Measurements from ENCODE around the gene ZDHHC19. TPM values are rescaled to one million over a fixed set of nuclear protein-coding genes. Genes with fewer than 3 reads are reported as not detected.

Gene ZDHHC19, protein sequence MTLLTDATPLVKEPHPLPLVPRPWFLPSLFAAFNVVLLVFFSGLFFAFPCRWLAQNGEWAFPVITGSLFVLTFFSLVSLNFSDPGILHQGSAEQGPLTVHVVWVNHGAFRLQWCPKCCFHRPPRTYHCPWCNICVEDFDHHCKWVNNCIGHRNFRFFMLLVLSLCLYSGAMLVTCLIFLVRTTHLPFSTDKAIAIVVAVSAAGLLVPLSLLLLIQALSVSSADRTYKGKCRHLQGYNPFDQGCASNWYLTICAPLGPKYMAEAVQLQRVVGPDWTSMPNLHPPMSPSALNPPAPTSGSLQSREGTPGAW
- 0.03 TPM for polyA plus RNA-seq (2013)

DNA sequence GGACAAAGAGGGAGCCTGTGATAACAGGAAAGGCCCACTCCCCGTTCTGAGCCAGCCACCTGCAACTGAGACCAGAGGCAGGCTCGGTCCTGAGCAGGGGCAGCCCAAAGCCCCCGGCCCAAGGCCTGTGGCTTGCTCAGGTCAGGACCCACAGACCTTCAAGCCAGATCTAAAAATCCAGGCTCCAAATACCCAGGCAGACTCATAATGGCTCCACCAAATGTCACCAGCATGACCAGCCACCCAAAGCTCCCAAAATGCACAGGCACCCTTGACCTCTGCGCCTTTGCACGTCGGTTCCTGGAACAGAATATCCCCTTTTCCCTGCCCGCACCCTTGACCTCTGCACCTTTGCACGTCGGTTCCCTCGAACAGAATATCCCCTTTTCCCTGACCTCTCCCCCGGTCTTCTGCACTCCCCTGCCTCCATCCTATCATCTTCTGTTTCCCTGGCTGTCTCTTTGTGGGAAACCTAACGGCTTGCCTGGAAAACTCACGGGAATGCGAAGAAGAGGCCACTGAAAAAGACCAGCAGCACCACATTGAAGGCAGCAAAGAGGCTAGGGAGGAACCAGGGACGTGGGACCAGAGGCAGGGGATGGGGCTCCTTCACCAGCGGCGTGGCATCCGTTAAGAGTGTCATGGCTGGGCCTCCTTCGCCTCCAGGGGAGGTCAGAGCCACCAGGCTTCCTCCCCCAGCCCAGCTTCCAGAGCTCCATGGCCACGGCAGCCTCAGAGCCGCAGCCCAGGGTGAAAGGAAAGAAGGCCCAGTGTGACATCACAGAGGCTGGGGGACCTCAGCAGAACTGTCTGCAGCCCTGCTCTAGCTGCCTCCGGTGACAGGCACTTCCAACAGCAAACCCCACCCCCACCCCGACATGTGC, at the start of gene ZDHHC19:
Gene ZDHHC19 (minus strand): TSS at position 728 of the 884 bp plus-strand sequence. CDS start 85 bp downstream, at position 643.
- peaks cover 0 to 12% (median 8%) of the 10 kb centered on the region in 4 experiments for H3K4me1 ChIP-seq (ENCODE audit: control extremely low read depth in 1 of 4, control insufficient read depth in 4 of 4, insufficient read depth in 4 of 4, low read length in 3 of 4)
- peaks cover 0 to 5% (median 0%) of the 10 kb centered on the region in 5 experiments for H3K27me3 ChIP-seq (replicated peaks in 2 of 5; ENCODE audit: control insufficient read depth in 4 of 5, insufficient read depth in 5 of 5, low read length in 4 of 5)
- no peak for DNase-seq
- ChIA-PET POLR2A (no interaction called here), CTCF (interaction anchor here (1.1 kb wide), 1 partner anchor 15 kb away, joined by 3 read pairs; no protein-coding TSS in a partner anchor)
- H3K36me3 ChIP-seq (ENCODE audit: control insufficient read depth in 4 of 4, insufficient read depth in 4 of 4, low read length in 3 of 4), result no peaks in the 10 kb centered on the region
- H3K9me3 ChIP-seq (ENCODE audit: control extremely low read depth in 1 of 5, control insufficient read depth in 4 of 5, insufficient read depth in 2 of 5, low read depth in 1 of 5, low read length in 4 of 5), result no peaks in the 10 kb centered on the region
- WGBS (ENCODE audit: insufficient coverage), result 82% methylated on average over 22 of the region's 23 CpGs
- H3K27ac ChIP-seq (ENCODE audit: insufficient read depth in 1 of 2, low read depth in 1 of 2, low read length in 2 of 2, poor library complexity in 1 of 2, severe bottlenecking in 2 of 2), result no peak within 1 kb of the TSS
- no peak within 1 kb of the TSS for H3K4me3 ChIP-seq (ENCODE audit: control insufficient read depth in 1 of 7, extremely low read depth in 1 of 7, insufficient read depth in 4 of 7, low read depth in 2 of 7, low read length in 6 of 7)

DNA sequence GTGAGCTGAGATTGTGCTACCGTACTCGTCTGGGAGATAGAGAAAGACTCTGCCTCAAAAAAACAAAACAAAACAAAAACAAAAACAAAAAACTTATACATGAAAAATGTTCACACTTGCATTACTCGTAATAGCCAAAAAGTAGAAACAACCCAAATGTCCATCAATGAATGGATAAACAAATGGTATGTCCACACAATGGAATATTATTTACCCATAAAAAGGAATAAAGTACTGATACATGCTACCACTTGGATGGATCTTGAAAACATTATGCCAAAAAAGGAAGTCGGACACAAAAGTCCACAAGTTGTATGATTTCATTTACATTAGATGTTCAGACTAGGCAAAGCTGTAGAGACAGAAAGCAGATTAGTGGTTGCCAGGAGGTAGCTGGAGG, 49.6 kb upstream of the ZDHHC19 start:
- Histone ChIP-seq H3K4me3 (ENCODE audit: control insufficient read depth in 1 of 7, extremely low read depth in 1 of 7, insufficient read depth in 4 of 7, low read depth in 2 of 7, low read length in 6 of 7) (no peak overlapping the region), H3K27ac (ENCODE audit: insufficient read depth in 1 of 2, low read depth in 1 of 2, low read length in 2 of 2, poor library complexity in 1 of 2, severe bottlenecking in 2 of 2) (no peak overlapping the region), H3K36me3 (ENCODE audit: control insufficient read depth in 4 of 4, insufficient read depth in 4 of 4, low read length in 3 of 4) (peaks cover 2 to 21% (median 10%) of the 10 kb centered on the region in 4 experiments), H3K9me3 (ENCODE audit: control extremely low read depth in 1 of 5, control insufficient read depth in 4 of 5, insufficient read depth in 2 of 5, low read depth in 1 of 5, low read length in 4 of 5) (no peaks in the 10 kb centered on the region), H3K27me3 (replicated peaks in 2 of 5; ENCODE audit: control insufficient read depth in 4 of 5, insufficient read depth in 5 of 5, low read length in 4 of 5) (no peaks in the 10 kb centered on the region), H3K4me1 (ENCODE audit: control extremely low read depth in 1 of 4, control insufficient read depth in 4 of 4, insufficient read depth in 4 of 4, low read length in 3 of 4) (no peaks in the 10 kb centered on the region)
- ChIA-PET POLR2A (no interaction called here), CTCF (interaction anchor here (1.0 kb wide), 1 partner anchor 8 kb away, joined by 3 read pairs; no protein-coding TSS in a partner anchor)
- DNase-seq, result no peak
- 100% methylated on average over 1 of the region's 4 CpGs for WGBS (ENCODE audit: insufficient coverage)

DNA sequence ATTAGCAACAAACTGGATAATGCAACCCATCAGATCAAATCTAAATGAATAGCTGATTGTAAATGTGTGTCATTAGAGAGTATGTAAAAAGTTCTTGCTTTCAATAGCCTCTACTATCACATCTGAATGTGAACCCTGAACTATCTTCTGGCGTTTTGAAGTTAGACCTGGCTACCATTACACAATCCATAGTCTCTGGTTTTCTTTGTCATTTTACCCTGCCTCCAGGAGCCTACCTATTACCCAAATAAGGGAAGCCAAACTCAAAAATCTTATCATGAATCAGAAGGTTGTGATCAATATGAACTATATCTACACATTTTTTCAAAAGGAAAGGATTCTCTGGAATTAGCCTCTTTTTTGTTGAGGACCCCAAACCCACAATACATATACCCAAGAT, 44.6 kb upstream of the ZDHHC19 start:
- POLR2A ChIA-PET, result no interaction called here
- Histone ChIP-seq H3K4me3 (ENCODE audit: control insufficient read depth in 1 of 7, extremely low read depth in 1 of 7, insufficient read depth in 4 of 7, low read depth in 2 of 7, low read length in 6 of 7) (no peak overlapping the region), H3K36me3 (ENCODE audit: control insufficient read depth in 4 of 4, insufficient read depth in 4 of 4, low read length in 3 of 4) (peaks cover 0 to 21% (median 7%) of the 10 kb centered on the region in 4 experiments), H3K27ac (ENCODE audit: insufficient read depth in 1 of 2, low read depth in 1 of 2, low read length in 2 of 2, poor library complexity in 1 of 2, severe bottlenecking in 2 of 2) (no peak overlapping the region), H3K9me3 (ENCODE audit: control extremely low read depth in 1 of 5, control insufficient read depth in 4 of 5, insufficient read depth in 2 of 5, low read depth in 1 of 5, low read length in 4 of 5) (no peaks in the 10 kb centered on the region), H3K4me1 (ENCODE audit: control extremely low read depth in 1 of 4, control insufficient read depth in 4 of 4, insufficient read depth in 4 of 4, low read length in 3 of 4) (no peaks in the 10 kb centered on the region), H3K27me3 (replicated peaks in 2 of 5; ENCODE audit: control insufficient read depth in 4 of 5, insufficient read depth in 5 of 5, low read length in 4 of 5) (no peaks in the 10 kb centered on the region)
- CTCF ChIA-PET, result interaction anchor here (1.1 to 1.6 kb wide), 3 partner anchors 27 to 266 kb away, joined by 3 to 5 read pairs (median 3); no protein-coding TSS in a partner anchor
- 83% methylated on average over 1 of the region's 1 CpG for WGBS (ENCODE audit: insufficient coverage)
- DNase-seq, result no peak

DNA sequence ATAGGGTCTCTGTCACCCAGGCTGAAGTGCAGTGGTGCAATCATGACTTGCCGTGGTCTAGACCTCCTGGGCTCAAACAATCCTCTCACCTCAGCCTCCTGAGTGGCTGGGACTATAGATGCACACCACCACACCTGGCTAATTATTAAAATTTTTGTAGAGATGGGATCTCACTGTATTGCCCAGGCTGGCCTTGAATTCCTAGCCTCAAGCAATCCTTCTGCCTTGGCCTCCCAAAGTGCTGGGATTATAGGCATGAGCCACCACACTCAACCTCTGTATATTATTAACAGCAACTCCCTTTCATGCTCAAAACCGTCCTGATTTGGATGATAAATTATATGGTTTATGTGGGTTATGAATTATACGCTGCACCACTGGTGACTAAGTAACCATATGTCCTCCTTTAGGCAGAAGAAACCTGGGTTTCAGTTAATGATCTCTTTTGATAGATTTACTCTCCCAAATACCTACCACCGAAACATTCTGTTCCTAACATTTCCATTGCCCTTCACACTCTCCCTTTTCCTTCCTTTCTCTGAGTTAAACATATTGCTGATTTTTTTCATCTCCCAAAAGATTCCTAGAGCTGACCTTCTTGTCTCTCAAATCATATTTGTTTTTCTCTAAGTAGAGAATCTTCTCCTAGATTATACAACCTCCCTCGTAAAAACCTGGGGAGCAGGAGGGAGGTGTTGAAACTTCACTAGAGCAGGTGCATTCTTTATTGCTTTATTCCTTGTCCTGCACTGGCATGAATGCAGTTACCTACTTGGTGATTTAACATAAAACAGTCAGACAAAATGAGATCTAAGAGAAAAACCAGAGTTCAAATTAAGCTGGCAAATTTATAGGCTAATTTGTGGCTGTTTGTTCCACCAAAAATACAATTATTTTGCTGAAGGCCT, 43.4 kb upstream of the ZDHHC19 start:
- ChIA-PET POLR2A (no interaction called here), CTCF (interaction anchor here (1.0 to 1.6 kb wide), 9 partner anchors 8 to 432 kb away, joined by 3 to 5 read pairs (median 3); no protein-coding TSS in a partner anchor)
- Histone ChIP-seq H3K9me3 (ENCODE audit: control extremely low read depth in 1 of 5, control insufficient read depth in 4 of 5, insufficient read depth in 2 of 5, low read depth in 1 of 5, low read length in 4 of 5) (no peaks in the 10 kb centered on the region), H3K4me1 (ENCODE audit: control extremely low read depth in 1 of 4, control insufficient read depth in 4 of 4, insufficient read depth in 4 of 4, low read length in 3 of 4) (no peaks in the 10 kb centered on the region), H3K27ac (ENCODE audit: insufficient read depth in 1 of 2, low read depth in 1 of 2, low read length in 2 of 2, poor library complexity in 1 of 2, severe bottlenecking in 2 of 2) (no peak overlapping the region), H3K36me3 (ENCODE audit: control insufficient read depth in 4 of 4, insufficient read depth in 4 of 4, low read length in 3 of 4) (peaks cover 0 to 25% (median 7%) of the 10 kb centered on the region in 4 experiments), H3K27me3 (replicated peaks in 2 of 5; ENCODE audit: control insufficient read depth in 4 of 5, insufficient read depth in 5 of 5, low read length in 4 of 5) (no peaks in the 10 kb centered on the region), H3K4me3 (ENCODE audit: control insufficient read depth in 1 of 7, extremely low read depth in 1 of 7, insufficient read depth in 4 of 7, low read depth in 2 of 7, low read length in 6 of 7) (no peak overlapping the region)
- DNase-seq, result no peak
- WGBS (ENCODE audit: insufficient coverage), result 100% methylated on average over 1 of the region's 5 CpGs

DNA sequence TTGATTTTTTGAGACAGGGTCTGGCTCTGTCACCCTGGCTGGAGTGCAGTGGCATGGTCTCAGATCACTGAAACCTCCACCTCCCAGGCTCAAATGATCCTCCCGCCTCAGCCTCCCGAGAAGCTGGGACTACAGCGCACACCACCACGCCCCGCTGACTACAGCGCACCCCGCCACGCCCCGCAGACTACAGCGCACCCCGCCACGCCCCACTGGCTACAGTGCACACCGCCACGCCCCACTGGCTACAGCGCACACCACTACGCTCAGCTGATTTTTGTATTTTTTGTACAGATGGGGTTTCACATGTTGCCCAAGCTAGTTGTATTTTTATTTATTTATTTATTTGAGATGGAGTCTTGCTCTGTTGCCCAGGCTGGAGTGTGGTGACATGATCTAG, 40.7 kb upstream of the ZDHHC19 start:
- Histone ChIP-seq H3K4me3 (ENCODE audit: control insufficient read depth in 1 of 7, extremely low read depth in 1 of 7, insufficient read depth in 4 of 7, low read depth in 2 of 7, low read length in 6 of 7) (no peak overlapping the region), H3K4me1 (ENCODE audit: control extremely low read depth in 1 of 4, control insufficient read depth in 4 of 4, insufficient read depth in 4 of 4, low read length in 3 of 4) (no peaks in the 10 kb centered on the region), H3K27me3 (replicated peaks in 2 of 5; ENCODE audit: control insufficient read depth in 4 of 5, insufficient read depth in 5 of 5, low read length in 4 of 5) (no peaks in the 10 kb centered on the region), H3K27ac (ENCODE audit: insufficient read depth in 1 of 2, low read depth in 1 of 2, low read length in 2 of 2, poor library complexity in 1 of 2, severe bottlenecking in 2 of 2) (no peak overlapping the region), H3K9me3 (ENCODE audit: control extremely low read depth in 1 of 5, control insufficient read depth in 4 of 5, insufficient read depth in 2 of 5, low read depth in 1 of 5, low read length in 4 of 5) (no peaks in the 10 kb centered on the region), H3K36me3 (ENCODE audit: control insufficient read depth in 4 of 4, insufficient read depth in 4 of 4, low read length in 3 of 4) (peaks cover 5 to 34% (median 15%) of the 10 kb centered on the region in 4 experiments)
- POLR2A ChIA-PET, result no interaction called here
- CTCF ChIA-PET, result interaction anchor here (0.9 to 1.6 kb wide), 3 partner anchors 10 to 19 kb away, joined by 3 to 4 read pairs (median 3); no protein-coding TSS in a partner anchor
- DNase-seq, result no peak
- WGBS (ENCODE audit: insufficient coverage), result 85% methylated on average over 8 of the region's 16 CpGs

DNA sequence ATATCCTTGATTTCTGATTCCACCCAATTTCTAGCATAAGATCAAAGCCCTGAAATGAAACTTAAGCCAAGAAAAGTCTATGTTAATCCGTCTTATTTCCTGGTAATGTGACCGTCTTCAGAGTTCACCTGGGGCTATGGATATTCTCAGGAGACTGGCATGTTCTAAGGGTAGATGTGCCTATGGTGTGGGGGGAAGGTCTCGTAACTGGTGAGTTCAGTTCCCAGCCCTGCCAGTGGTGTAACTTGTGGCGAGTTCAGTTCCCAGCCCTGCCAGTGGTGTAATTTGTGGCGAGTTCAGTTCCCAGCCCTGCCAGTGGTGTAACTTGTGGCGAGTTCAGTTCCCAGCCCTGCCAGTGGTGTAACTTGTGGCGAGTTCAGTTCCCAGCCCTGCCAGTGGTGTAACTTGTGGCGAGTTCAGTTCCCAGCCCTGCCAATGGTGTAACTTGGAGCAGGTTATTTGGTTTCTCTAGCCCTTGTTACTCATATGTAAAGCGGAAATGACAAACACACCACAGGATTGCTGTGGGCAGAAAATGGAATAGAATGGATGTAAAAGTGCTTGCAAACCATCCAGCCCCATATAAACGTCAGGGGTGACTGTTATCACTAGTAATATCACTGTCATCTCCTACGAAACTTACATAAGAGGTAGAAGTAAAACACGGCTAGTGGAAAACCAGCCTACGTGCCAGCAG, 35.6 kb upstream of the ZDHHC19 start:
- Histone ChIP-seq H3K27ac (ENCODE audit: insufficient read depth in 1 of 2, low read depth in 1 of 2, low read length in 2 of 2, poor library complexity in 1 of 2, severe bottlenecking in 2 of 2) (no peak overlapping the region), H3K9me3 (ENCODE audit: control extremely low read depth in 1 of 5, control insufficient read depth in 4 of 5, insufficient read depth in 2 of 5, low read depth in 1 of 5, low read length in 4 of 5) (no peaks in the 10 kb centered on the region), H3K4me1 (ENCODE audit: control extremely low read depth in 1 of 4, control insufficient read depth in 4 of 4, insufficient read depth in 4 of 4, low read length in 3 of 4) (no peaks in the 10 kb centered on the region), H3K27me3 (replicated peaks in 2 of 5; ENCODE audit: control insufficient read depth in 4 of 5, insufficient read depth in 5 of 5, low read length in 4 of 5) (no peaks in the 10 kb centered on the region), H3K4me3 (ENCODE audit: control insufficient read depth in 1 of 7, extremely low read depth in 1 of 7, insufficient read depth in 4 of 7, low read depth in 2 of 7, low read length in 6 of 7) (no peak overlapping the region), H3K36me3 (ENCODE audit: control insufficient read depth in 4 of 4, insufficient read depth in 4 of 4, low read length in 3 of 4) (peaks cover 13 to 42% (median 32%) of the 10 kb centered on the region in 4 experiments)
- 100% methylated on average over 8 of the region's 13 CpGs for WGBS (ENCODE audit: insufficient coverage)
- ChIA-PET POLR2A (interaction anchor here (0.6 kb wide), 1 partner anchor 218 kb away, joined by 3 read pairs; no protein-coding TSS in a partner anchor), CTCF (no interaction called here)
- peak in 1 of 3 donors; percentile 10 for DNase-seq

Measured in common myeloid progenitor, CD34-positive (primary cell).